D341Med (cell line): ENCODE results near the gene FGF3.

Experiments used
- DNase-seq: peaks from one replicate; pipeline ENCODE4 v3.0.0; 2012; ENCODE audit warnings: low spot score

FGF3 gene

GRCh38 chr11:69803604-69804218 lies 15.5 kb downstream of the FGF3 start:
- DNase-seq, result no peak

- no peak for DNase-seq
These were observed 16.2 kb downstream of the FGF3 start for GRCh38 chr11:69803022-69803421.

- no peak for DNase-seq
These were observed 16.6 kb downstream of the FGF3 start for GRCh38 chr11:69802590-69802989.

GRCh38 chr11:69801513-69802335 lies 17.5 kb downstream of the FGF3 start:
- peak; percentile 76 for DNase-seq

- no peak for DNase-seq
These were observed 18.9 kb downstream of the FGF3 start for GRCh38 chr11:69800278-69800677.

GRCh38 chr11:69799582-69799981 lies 19.6 kb downstream of the FGF3 start:
- no peak for DNase-seq

- no peak for DNase-seq
These were observed 20.1 kb downstream of the FGF3 start for GRCh38 chr11:69799097-69799496.

GRCh38 chr11:69797737-69798528 lies 21.3 kb downstream of the FGF3 start:
- DNase-seq, result no peak

GRCh38 chr11:69797156-69797555 lies 22.1 kb downstream of the FGF3 start:
- no peak for DNase-seq

- no peak for DNase-seq
These were observed 23.2 kb downstream of the FGF3 start for GRCh38 chr11:69796063-69796462.

GRCh38 chr11:69791276-69792180 lies 27.7 kb downstream of the FGF3 start:
- no peak for DNase-seq

- no peak for DNase-seq
These were observed 30.3 kb downstream of the FGF3 start for GRCh38 chr11:69788956-69789355.

GRCh38 chr11:69787906-69788305 lies 31.3 kb downstream of the FGF3 start:
- DNase-seq, result no peak

GRCh38 chr11:69787457-69787856 lies 31.8 kb downstream of the FGF3 start:
- no peak for DNase-seq

GRCh38 chr11:69781241-69781640 lies 38.0 kb downstream of the FGF3 start:
- no peak for DNase-seq

GRCh38 chr11:69778373-69778772 lies 40.8 kb downstream of the FGF3 start:
- DNase-seq, result no peak

GRCh38 chr11:69775163-69775755 lies 44.0 kb downstream of the FGF3 start, which contains the start of gene FGF4:
Gene FGF4, minus strand, starts transcription at chr11:69775341. Its CDS starts 257 bp downstream, at chr11:69775084.
- no peak for DNase-seq

- DNase-seq, result no peak
These were observed 44.7 kb downstream of the FGF3 start for GRCh38 chr11:69774354-69775162.

GRCh38 chr11:69773626-69774353 lies 45.4 kb downstream of the FGF3 start:
- DNase-seq, result no peak

GRCh38 chr11:69771466-69771865 lies 47.8 kb downstream of the FGF3 start:
- DNase-seq, result no peak
